IMR-90 (cell line): ENCODE results near the gene D2HGDH. TPM values are rescaled to one million over a fixed set of nuclear protein-coding genes. Genes with fewer than 3 reads are reported as not detected.
"Not testable (repeated sequence)": the region's sequence is repeated elsewhere in the genome, so short reads cannot be mapped to it uniquely, and the experiment has no call there.

Experiments used
- ATAC-seq: fragments of 200-7000 bp; cut with Tn5 transposase; 2 replicates; pipeline ENCODE4 v1.9.1; 2020; ENCODE audit warnings: low read depth, mild to moderate bottlenecking, moderate library complexity
- BruUV-seq: library from RNA; stranded (reverse); fragments of 400-500 nt; replicated peaks from 2 replicates; lab custom pipeline; 2021; lab: Mats Ljungman, UMichigan
- CTCF ChIA-PET: fragments of 300-600 bp; formaldehyde crosslinking; extraction: SDS; loops from one replicate; lab custom pipeline; 2021; ENCODE audit warnings: antibody characterized with exemption; lab: Yijun Ruan, JAX
- POLR2A ChIA-PET: fragments of 300-600 bp; sonication (Branson Sonifier 250); formaldehyde crosslinking; loops from one replicate; lab custom pipeline; 2022; ENCODE audit warnings: antibody characterized with exemption; ENCODE audit not compliant: unreplicated experiment; lab: Charles Lee
- DNase-seq: peaks from one replicate; pipeline ENCODE4 v3.0.0; 2013
- H2AFZ ChIP-seq: replicated peaks from 2 replicates; pipeline ENCODE3; 2013; ENCODE audit warnings: low read length, mild to moderate bottlenecking; ENCODE audit not compliant: poor library complexity
- H2AK5ac ChIP-seq: 2 replicates; pipeline ENCODE4 v1.6.1; 2013; ENCODE audit warnings: low read depth, low read length, inconsistent platforms
- H2AK9ac ChIP-seq: replicated peaks from 2 replicates; pipeline ENCODE3; 2013; ENCODE audit warnings: mild to moderate bottlenecking, low read depth, low read length, moderate library complexity; ENCODE audit not compliant: poor library complexity
- H2BK120ac ChIP-seq: 2 replicates; pipeline ENCODE4 v1.6.1; 2013; ENCODE audit warnings: low read depth, low read length, inconsistent platforms
- H2BK15ac ChIP-seq: 3 replicates; pipeline ENCODE4 v1.6.1; 2013; ENCODE audit warnings: low read depth, low read length, inconsistent platforms
- H2BK20ac ChIP-seq: 2 replicates; pipeline ENCODE4 v1.6.1; 2013; ENCODE audit warnings: low read depth, mild to moderate bottlenecking, inconsistent platforms, low read length, moderate library complexity
- H2BK5ac ChIP-seq: 2 replicates; pipeline ENCODE4 v1.6.1; 2013; ENCODE audit warnings: mild to moderate bottlenecking, low read depth, low read length, inconsistent platforms; ENCODE audit not compliant: poor library complexity, severe bottlenecking
- H3K14ac ChIP-seq: replicated peaks from 2 replicates; pipeline ENCODE4 v1.6.1; 2013; ENCODE audit warnings: low read depth, low read length, inconsistent platforms
- H3K18ac ChIP-seq: 2 replicates; pipeline ENCODE4 v1.6.1; 2013; ENCODE audit warnings: low read depth, low read length, control low read depth
- H3K23ac ChIP-seq: 2 replicates; pipeline ENCODE4 v1.6.1; 2013; ENCODE audit warnings: low read depth, low read length, inconsistent platforms
- H3K27ac ChIP-seq: 2 replicates; pipeline ENCODE4 v1.5.1; 2013; ENCODE audit warnings: mild to moderate bottlenecking, control low read depth, low read length; ENCODE audit not compliant: insufficient read depth
- H3K27me3 ChIP-seq: 2 replicates; pipeline ENCODE4 v1.6.1; 2013; ENCODE audit warnings: low read length; ENCODE audit not compliant: control insufficient read depth, insufficient read depth
- H3K36me3 ChIP-seq: 2 replicates; pipeline ENCODE4 v1.6.1; 2013; ENCODE audit warnings: low read length, mixed read lengths; ENCODE audit not compliant: control insufficient read depth, insufficient read depth
- H3K4ac ChIP-seq: 2 replicates; pipeline ENCODE4 v1.6.1; 2013; ENCODE audit warnings: low read depth, low read length, inconsistent platforms
- H3K4me1 ChIP-seq: 2 replicates; pipeline ENCODE4 v1.6.1; 2013; ENCODE audit warnings: low read length, mixed read lengths; ENCODE audit not compliant: control insufficient read depth, insufficient read depth
- H3K4me2 ChIP-seq: 2 replicates; pipeline ENCODE4 v1.6.1; 2013; ENCODE audit warnings: low read depth, mild to moderate bottlenecking, control low read depth, low read length, moderate library complexity
- H3K4me3 ChIP-seq: 2 replicates; pipeline ENCODE4 v1.5.1; 2013; ENCODE audit warnings: low read depth, mild to moderate bottlenecking, control low read depth, low read length, moderate library complexity; ENCODE audit not compliant: insufficient read depth
- H3K56ac ChIP-seq: 2 replicates; pipeline ENCODE4 v1.6.1; 2013; ENCODE audit warnings: low read length, inconsistent platforms; ENCODE audit not compliant: insufficient read depth; ENCODE audit errors: extremely low read depth
- H3K79me1 ChIP-seq, 2 experiments: 2 replicates each; pipeline ENCODE4 v1.6.1; 2013; ENCODE audit warnings: low read length in 2 of 2, inconsistent platforms in 1 of 2, low read depth in 1 of 2
- H3K9ac ChIP-seq: 2 replicates; pipeline ENCODE4 v1.6.1; 2013; ENCODE audit warnings: low read depth, low read length, control low read depth
- H3K9me1 ChIP-seq: 2 replicates; pipeline ENCODE4 v1.6.1; 2013; ENCODE audit warnings: low read length, inconsistent platforms; ENCODE audit not compliant: insufficient read depth
- H3K9me3 ChIP-seq: 2 replicates; pipeline ENCODE4 v1.6.1; 2013; ENCODE audit warnings: low read length; ENCODE audit not compliant: control insufficient read depth, insufficient read depth
- H4K20me1 ChIP-seq: 2 replicates; pipeline ENCODE4 v1.6.1; 2013; ENCODE audit warnings: low read length, inconsistent platforms; ENCODE audit not compliant: insufficient read depth
- H4K5ac ChIP-seq: 2 replicates; pipeline ENCODE4 v1.6.1; 2013; ENCODE audit warnings: mild to moderate bottlenecking, low read depth, low read length, control low read depth
- H4K8ac ChIP-seq, 2 experiments: 2 replicates each; pipeline ENCODE4 v1.6.1; 2013; ENCODE audit warnings: low read depth in 2 of 2, low read length in 2 of 2, control low read depth in 1 of 2, inconsistent platforms in 1 of 2
- H4K91ac ChIP-seq: 2 replicates; pipeline ENCODE4 v1.6.1; 2013; ENCODE audit warnings: low read depth, low read length, inconsistent platforms; ENCODE audit not compliant: insufficient read depth
- CHD1 ChIP-seq: IDR thresholded peaks from 2 replicates; pipeline ENCODE4 v1.6.1; 2012; ENCODE audit warnings: low read depth, low read length, improper control_type of control experiment
- FOS ChIP-seq: fragments of 150-350 bp; IDR thresholded peaks from 2 replicates; pipeline ENCODE4 v1.6.1; 2016; ENCODE audit warnings: low read depth, low read length
- MAFK ChIP-seq: IDR thresholded peaks from 2 replicates; pipeline ENCODE4 v1.6.1; 2012; ENCODE audit warnings: low read depth, low read length, improper control_type of control experiment
- MAZ ChIP-seq: IDR thresholded peaks from 2 replicates; pipeline ENCODE4 v1.6.1; 2012; ENCODE audit warnings: low read depth, mild to moderate bottlenecking, low read length, improper control_type of control experiment, moderate library complexity, borderline replicate concordance
- RFX5 ChIP-seq: IDR thresholded peaks from 2 replicates; pipeline ENCODE4 v1.8.0; 2012; ENCODE audit warnings: low read depth, mild to moderate bottlenecking, low read length, moderate library complexity
- WGBS, 2 experiments: methylation state at CpG; one replicate each; pipeline versions ENCODE4 v1.1.5 to v1.1.7; 2013; ENCODE audit warnings: missing lambda C conversion rate in 2 of 2; ENCODE audit not compliant: insufficient read length in 1 of 2; ENCODE audit errors: extremely low coverage in 2 of 2; 5-methylcytosine and 5-hydroxymethylcytosine counted together
- dilution Hi-C: fragments of 300-500 bp; cut with HindIII; formaldehyde crosslinking; loops from one replicate; pipeline ENCODE4 v1.14.3; 2018; ENCODE audit warnings: low sequenced_read_pairs; ENCODE audit not compliant: unreplicated experiment
- in situ Hi-C: fragments of 300-500 bp; cut with MboI; formaldehyde crosslinking; loops from 3 replicates; pipeline ENCODE4 v1.14.3; 2019; ENCODE audit warnings: low sequenced_read_pairs, inconsistent platforms, mixed read lengths
- intact Hi-C: fragments of 100-400 bp; cut with micrococcal nuclease; formaldehyde crosslinking; loops from 2 replicates; pipeline ENCODE4 v1.10.0; 2022
- polyA plus RNA-seq, 3 experiments: library from polyadenylated mRNA; depleted of rRNA; stranded (reverse); fragments of >200 nt; gene quantifications; 2 replicates each; pipeline ENCODE4 v1.2.3, GENCODE V29; 2012; ENCODE audit warnings: low replicate concordance in 1 of 3
- total RNA-seq: library from RNA; depleted of rRNA; stranded (reverse); fragments of >200 nt; gene quantifications from 2 replicates; pipeline ENCODE4 v1.2.3, GENCODE V29; 2012

D2HGDH gene
- total and polyA plus RNA-seq, 2 of the 4 experiments (the other 2 are of a cell fraction): 6.3 to 22.1 TPM

GRCh38 chr2:241788572-241788971 lies 54.1 kb downstream of the D2HGDH start:
- Histone ChIP-seq H4K8ac (no peak overlapping the region), H3K9me3 (0 out of 2 replicates have a peak, but pooled peaks cover 2% of the 10 kb centered on the region), H2AK5ac (no peak overlapping the region), H3K79me1 (no peaks in the 10 kb centered on the region), H4K91ac (no peak overlapping the region), H2BK15ac (no peak overlapping the region), H3K27me3 (0 out of 2 replicates have a peak, but pooled peaks cover 2% of the 10 kb centered on the region), H3K4me2 (no peak overlapping the region), H3K9me1 (no peaks in the 10 kb centered on the region), H3K14ac (no peak overlapping the region), H3K36me3 (no peaks in the 10 kb centered on the region), H4K20me1 (no peaks in the 10 kb centered on the region), H2AK9ac (no peak overlapping the region), H3K4me3 (no peak overlapping the region), H4K5ac (no peak overlapping the region), H2BK120ac (no peak overlapping the region), H3K56ac (no peak overlapping the region), H3K18ac (no peak overlapping the region), H3K4ac (no peak overlapping the region), H3K4me1 (no peaks in the 10 kb centered on the region), H3K9ac (no peak overlapping the region), H2AFZ (no peak overlapping the region), H3K27ac (no peak overlapping the region), H3K23ac (no peak overlapping the region), H2BK20ac (no peak overlapping the region), H2BK5ac (no peak overlapping the region)
- no peak for ATAC-seq
- no TSS peak for BruUV-seq
- in situ Hi-C loops: no loop called here
- POLR2A ChIA-PET: no interaction called here
- WGBS, 2 experiments: no CpG with 5 or more reads among the region's 3 CpGs
- TF ChIP-seq FOS (no peak), CHD1 (no peak), RFX5 (no peak), MAZ (no peak), MAFK (no peak)
- CTCF ChIA-PET: no interaction called here
- DNase-seq: no peak
- intact Hi-C loops: no loop called here
- dilution Hi-C loops: no loop called here

- POLR2A ChIA-PET, H3K4me3 ChIP-seq, H2BK15ac ChIP-seq, H2BK20ac ChIP-seq, H3K36me3 ChIP-seq, H3K14ac ChIP-seq, H3K23ac ChIP-seq, DNase-seq, H4K20me1 ChIP-seq, H2BK120ac ChIP-seq, BruUV-seq, ATAC-seq, H3K9me1 ChIP-seq, H2AK5ac ChIP-seq, H3K4ac ChIP-seq, H3K4me1 ChIP-seq, H3K9ac ChIP-seq, in situ Hi-C loops, H2BK5ac ChIP-seq, H3K4me2 ChIP-seq, H3K79me1 ChIP-seq, H3K27ac ChIP-seq, H4K91ac ChIP-seq, H4K8ac ChIP-seq, H3K18ac ChIP-seq, H3K9me3 ChIP-seq, H4K5ac ChIP-seq, dilution Hi-C loops, H2AK9ac ChIP-seq, CTCF ChIA-PET, H2AFZ ChIP-seq, H3K56ac ChIP-seq: not testable (repeated sequence)
- peaks cover 14% of the 10 kb centered on the region; the same call in 1 of the 2 replicates for H3K27me3 ChIP-seq
- intact Hi-C loops: loop anchor here (5.0 kb wide), 1 partner anchor 41 kb away; no protein-coding TSS in a partner anchor
- no CpG with 5 or more reads among the region's 3 CpGs for WGBS, 2 experiments
Measured at GRCh38 chr2:241791385-241791784, 57.0 kb downstream of the D2HGDH start.
